ENCODE measurements around the gene CLASP1. TPM values are rescaled to one million over a fixed set of nuclear protein-coding genes. Genes with fewer than 3 reads are reported as not detected.
A peak's percentile ranks its signal among the peaks of the same experiment; 100 is the strongest.
"Not testable (repeated sequence)": the region's sequence is repeated elsewhere in the genome, so short reads cannot be mapped to it uniquely, and the experiment has no call there.

The CLASP1 gene
- total RNA-seq, 1 donor: 46.0 TPM

DNA sequence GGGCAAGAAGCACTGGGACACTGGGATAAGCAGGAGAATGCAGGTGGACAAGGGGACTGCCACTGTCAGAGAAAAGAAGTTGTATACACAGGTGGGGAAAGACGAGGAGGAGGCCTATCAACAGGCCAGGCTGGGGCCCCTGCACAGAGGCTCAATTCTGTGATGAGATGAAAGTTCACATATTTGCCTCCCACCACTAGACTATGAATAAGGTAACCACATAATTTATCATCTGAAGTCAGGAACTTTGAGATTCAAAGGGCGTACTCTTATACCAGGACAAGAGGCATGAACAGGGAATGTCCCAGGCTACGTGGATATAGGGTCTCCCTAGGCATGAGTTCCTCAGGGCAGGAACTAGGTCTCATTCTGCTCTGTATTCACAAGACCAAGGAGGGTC, 84.4 kb downstream of the CLASP1 start:
- no peak for DNase-seq (ENCODE audit: insufficient read length, low spot score, missing footprints)
- H3K27ac ChIP-seq (ENCODE audit: low read depth, low read length): no peak overlapping the region
- no peak overlapping the region for H2AFZ ChIP-seq (ENCODE audit: low read length)
- H3K9me3 ChIP-seq (ENCODE audit: low read depth, low read length): no peaks in the 10 kb centered on the region
- H3K36me3 ChIP-seq (ENCODE audit: insufficient read depth, low read length): no peaks in the 10 kb centered on the region
- H3K4me1 ChIP-seq (ENCODE audit: insufficient read depth, low read length): peaks cover 16% of the 10 kb centered on the region
- TF ChIP-seq, protein P1, sequence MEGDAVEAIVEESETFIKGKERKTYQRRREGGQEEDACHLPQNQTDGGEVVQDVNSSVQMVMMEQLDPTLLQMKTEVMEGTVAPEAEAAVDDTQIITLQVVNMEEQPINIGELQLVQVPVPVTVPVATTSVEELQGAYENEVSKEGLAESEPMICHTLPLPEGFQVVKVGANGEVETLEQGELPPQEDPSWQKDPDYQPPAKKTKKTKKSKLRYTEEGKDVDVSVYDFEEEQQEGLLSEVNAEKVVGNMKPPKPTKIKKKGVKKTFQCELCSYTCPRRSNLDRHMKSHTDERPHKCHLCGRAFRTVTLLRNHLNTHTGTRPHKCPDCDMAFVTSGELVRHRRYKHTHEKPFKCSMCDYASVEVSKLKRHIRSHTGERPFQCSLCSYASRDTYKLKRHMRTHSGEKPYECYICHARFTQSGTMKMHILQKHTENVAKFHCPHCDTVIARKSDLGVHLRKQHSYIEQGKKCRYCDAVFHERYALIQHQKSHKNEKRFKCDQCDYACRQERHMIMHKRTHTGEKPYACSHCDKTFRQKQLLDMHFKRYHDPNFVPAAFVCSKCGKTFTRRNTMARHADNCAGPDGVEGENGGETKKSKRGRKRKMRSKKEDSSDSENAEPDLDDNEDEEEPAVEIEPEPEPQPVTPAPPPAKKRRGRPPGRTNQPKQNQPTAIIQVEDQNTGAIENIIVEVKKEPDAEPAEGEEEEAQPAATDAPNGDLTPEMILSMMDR (IDR thresholded peaks at IDR 0.05; ENCODE audit: extremely low read depth, low read depth, low read length): no peak
- no peak overlapping the region for H3K4me3 ChIP-seq (ENCODE audit: insufficient read depth, low read length)
- H3K79me2 ChIP-seq (ENCODE audit: insufficient read depth, low read length): peaks cover 53% of the 10 kb centered on the region
- H3K4me2 ChIP-seq (ENCODE audit: insufficient read depth, low read length): no peak overlapping the region
- no peaks in the 10 kb centered on the region for H3K27me3 ChIP-seq (ENCODE audit: insufficient read depth, low read length)
- peaks cover 61% of the 10 kb centered on the region for H4K20me1 ChIP-seq (ENCODE audit: insufficient read depth, low read length)

DNA sequence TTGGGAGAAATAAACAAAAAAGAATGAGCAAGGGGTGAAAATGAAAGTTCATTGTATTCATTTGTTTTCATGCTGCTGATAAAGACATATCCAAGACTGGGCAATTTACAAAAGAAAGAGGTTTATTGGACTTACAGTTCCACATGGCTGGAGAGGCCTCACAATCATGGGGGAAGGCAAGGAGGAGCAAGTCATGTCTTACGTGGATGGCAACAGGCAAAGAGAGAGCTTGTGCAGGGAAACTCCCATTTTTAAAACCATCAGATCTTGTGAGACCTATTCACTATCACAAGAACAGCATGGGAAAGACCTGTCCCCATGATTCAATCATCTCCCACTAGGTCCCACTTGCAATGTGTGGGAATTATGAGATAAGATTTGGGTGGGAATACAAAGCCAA, 85.5 kb downstream of the CLASP1 start:
- not testable (repeated sequence) for H3K27ac ChIP-seq (ENCODE audit: low read depth, low read length); H3K4me2 ChIP-seq (ENCODE audit: insufficient read depth, low read length); H2AFZ ChIP-seq (ENCODE audit: low read length); DNase-seq (ENCODE audit: insufficient read length, low spot score, missing footprints); H3K27me3 ChIP-seq (ENCODE audit: insufficient read depth, low read length); H3K36me3 ChIP-seq (ENCODE audit: insufficient read depth, low read length); H3K9me3 ChIP-seq (ENCODE audit: low read depth, low read length); H3K4me3 ChIP-seq (ENCODE audit: insufficient read depth, low read length)
- Histone ChIP-seq H4K20me1 (ENCODE audit: insufficient read depth, low read length) (peaks cover 58% of the 10 kb centered on the region), H3K4me1 (ENCODE audit: insufficient read depth, low read length) (peaks cover 16% of the 10 kb centered on the region), H3K79me2 (ENCODE audit: insufficient read depth, low read length) (peaks cover 57% of the 10 kb centered on the region)

DNA sequence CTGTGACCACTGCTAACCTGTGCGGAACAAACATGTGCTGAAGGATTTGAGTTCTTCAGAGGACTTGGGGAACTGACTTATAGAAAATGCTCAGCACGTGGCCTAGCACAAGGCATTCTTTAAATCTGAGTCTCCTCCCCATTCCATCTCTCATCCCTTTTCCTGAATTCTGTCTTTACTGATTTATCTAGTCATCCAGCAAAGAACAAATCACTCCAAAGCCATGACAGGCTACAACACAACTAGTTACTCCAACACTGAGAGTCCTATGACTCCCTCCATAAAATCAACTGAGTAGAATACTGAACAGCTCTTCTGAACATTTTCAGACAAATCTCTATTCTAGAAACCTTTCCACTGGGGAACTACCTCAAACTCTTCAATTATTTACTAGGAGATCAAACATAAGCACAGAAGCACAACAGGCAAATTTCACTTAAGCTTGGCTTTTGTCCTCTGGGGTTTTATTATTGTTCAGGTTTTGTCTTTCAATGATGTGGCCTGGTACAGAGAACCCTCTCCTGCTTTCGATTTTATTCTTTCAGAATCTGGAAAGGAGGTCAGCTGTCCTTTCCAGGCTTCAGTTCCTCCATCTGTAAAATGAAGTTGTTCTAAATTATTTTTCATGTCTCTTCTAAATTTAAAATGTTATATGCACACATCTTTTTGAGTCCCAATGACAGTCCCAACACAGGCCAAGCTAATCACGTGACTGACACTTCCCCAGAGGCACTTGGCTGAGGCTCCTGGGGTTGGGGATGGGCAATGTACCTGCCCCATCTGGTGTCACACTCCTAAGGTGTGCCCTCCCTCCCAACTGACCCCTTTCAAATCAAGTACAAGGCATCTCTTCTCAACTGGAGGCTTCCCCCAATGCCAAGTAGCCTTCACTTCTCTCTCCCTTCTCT, 86.7 kb downstream of the CLASP1 start:
- Histone ChIP-seq H3K27me3 (ENCODE audit: insufficient read depth, low read length) (no peaks in the 10 kb centered on the region), H3K4me2 (ENCODE audit: insufficient read depth, low read length) (no peak overlapping the region), H3K9me3 (ENCODE audit: low read depth, low read length) (no peaks in the 10 kb centered on the region), H3K36me3 (ENCODE audit: insufficient read depth, low read length) (no peaks in the 10 kb centered on the region), H3K79me2 (ENCODE audit: insufficient read depth, low read length) (peaks cover 64% of the 10 kb centered on the region), H3K4me1 (ENCODE audit: insufficient read depth, low read length) (peaks cover 10% of the 10 kb centered on the region), H3K4me3 (ENCODE audit: insufficient read depth, low read length) (no peak overlapping the region), H3K27ac (ENCODE audit: low read depth, low read length) (no peak overlapping the region), H2AFZ (ENCODE audit: low read length) (no peak overlapping the region), H4K20me1 (ENCODE audit: insufficient read depth, low read length) (peaks cover 54% of the 10 kb centered on the region)
- DNase-seq (ENCODE audit: insufficient read length, low spot score, missing footprints): no peak
- TF ChIP-seq, protein P1 (IDR thresholded peaks at IDR 0.05; ENCODE audit: extremely low read depth, low read depth, low read length): no peak

DNA sequence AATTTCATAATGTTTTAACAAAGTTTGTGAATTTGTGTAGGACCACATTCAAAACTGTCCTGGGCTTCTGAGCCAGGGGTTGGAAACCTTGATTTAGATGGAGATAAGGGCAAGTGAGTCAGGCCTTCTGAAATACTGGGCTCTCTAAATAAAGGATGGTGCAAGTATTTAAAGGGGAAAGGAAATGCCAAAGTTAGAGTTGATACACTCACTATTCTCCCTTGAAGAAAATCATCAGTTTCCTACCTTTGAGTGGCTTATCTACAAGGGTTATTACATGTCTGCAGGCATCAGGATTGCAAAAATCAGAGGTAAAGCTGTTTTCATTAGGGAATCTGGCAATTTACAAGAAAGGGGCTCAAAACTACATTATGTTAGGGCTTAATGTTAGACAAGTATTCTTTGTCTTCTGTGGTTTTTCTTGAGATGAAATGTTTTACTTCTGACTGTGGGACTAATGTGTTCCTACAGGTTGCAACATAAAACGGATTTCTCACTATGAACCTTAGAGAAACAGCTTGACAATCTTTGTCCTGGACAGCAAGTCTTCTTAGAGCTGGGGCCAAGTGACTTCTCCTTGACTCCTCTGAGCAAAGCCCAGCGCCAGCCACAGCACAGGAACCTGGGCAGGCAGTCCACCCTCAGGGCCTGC, 87.5 kb downstream of the CLASP1 start:
- Histone ChIP-seq H4K20me1 (ENCODE audit: insufficient read depth, low read length) (peaks cover 48% of the 10 kb centered on the region), H3K79me2 (ENCODE audit: insufficient read depth, low read length) (peaks cover 61% of the 10 kb centered on the region), H3K4me1 (ENCODE audit: insufficient read depth, low read length) (peaks cover 10% of the 10 kb centered on the region), H3K9me3 (ENCODE audit: low read depth, low read length) (no peaks in the 10 kb centered on the region), H3K27ac (ENCODE audit: low read depth, low read length) (no peak overlapping the region), H3K4me2 (ENCODE audit: insufficient read depth, low read length) (no peak overlapping the region), H2AFZ (ENCODE audit: low read length) (no peak overlapping the region), H3K36me3 (ENCODE audit: insufficient read depth, low read length) (no peaks in the 10 kb centered on the region), H3K4me3 (ENCODE audit: insufficient read depth, low read length) (no peak overlapping the region), H3K27me3 (ENCODE audit: insufficient read depth, low read length) (no peaks in the 10 kb centered on the region)
- TF ChIP-seq, protein P1 (IDR thresholded peaks at IDR 0.05; ENCODE audit: extremely low read depth, low read depth, low read length): no peak
- peak; percentile 72 for DNase-seq (ENCODE audit: insufficient read length, low spot score, missing footprints)

Data from osteoblast (primary cell).